Activated CD4-positive, alpha-beta T cell treated with anti-CD3 and anti-CD28 coated beads, Interleukin-10, Interleukin-2, amounts not matched to agents 100 ng/mL and 50 ng/mL, durations not matched to agents 16 hours and 8 hours (primary cell): ENCODE results near the gene CYLD.

ENCODE experiments used
- DNase-seq: peaks from one replicate; pipeline ENCODE4 v3.0.0-alpha.2; 2020

CYLD gene

DNA sequence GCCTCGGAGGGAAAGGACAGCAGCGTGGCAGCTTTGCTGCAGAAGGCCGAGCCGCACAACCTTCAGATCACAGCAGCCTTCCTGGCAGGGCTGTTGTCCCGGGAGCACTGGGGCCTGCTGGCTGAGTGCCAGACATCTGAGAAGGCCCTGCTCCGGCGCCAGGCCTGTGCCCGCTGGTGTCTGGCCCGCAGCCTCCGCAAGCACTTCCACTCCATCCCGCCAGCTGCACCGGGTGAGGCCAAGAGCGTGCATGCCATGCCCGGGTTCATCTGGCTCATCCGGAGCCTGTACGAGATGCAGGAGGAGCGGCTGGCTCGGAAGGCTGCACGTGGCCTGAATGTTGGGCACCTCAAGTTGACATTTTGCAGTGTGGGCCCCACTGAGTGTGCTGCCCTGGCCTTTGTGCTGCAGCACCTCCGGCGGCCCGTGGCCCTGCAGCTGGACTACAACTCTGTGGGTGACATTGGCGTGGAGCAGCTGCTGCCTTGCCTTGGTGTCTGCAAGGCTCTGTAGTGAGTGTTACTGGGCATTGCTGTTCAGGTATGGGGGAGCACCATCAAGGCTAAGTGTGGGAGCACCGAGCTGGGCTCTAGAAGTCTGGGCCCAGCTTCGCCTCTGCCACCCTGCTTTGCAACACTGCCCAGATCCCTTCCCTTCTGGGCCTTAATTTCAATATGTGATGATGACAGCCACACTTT is 29.9 kb upstream of the CYLD start:
- no peak for DNase-seq

DNA sequence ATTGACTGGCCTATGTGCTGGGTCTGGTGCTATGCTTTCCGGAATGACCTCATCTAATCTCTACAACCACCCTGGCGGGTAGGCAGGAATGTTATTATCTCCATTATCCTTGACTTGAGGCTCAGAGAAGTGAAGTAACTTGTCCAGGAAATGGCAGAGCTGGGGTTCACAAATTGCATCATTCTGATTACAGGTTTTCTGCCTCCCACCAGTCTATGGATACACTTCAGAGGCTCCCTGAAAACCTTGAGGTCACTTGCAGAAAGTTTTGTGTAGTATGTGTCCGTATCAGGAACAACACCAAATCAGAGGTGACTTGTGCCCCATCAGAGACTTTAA is 29.4 kb upstream of the CYLD start:
- DNase-seq, result no peak

DNA sequence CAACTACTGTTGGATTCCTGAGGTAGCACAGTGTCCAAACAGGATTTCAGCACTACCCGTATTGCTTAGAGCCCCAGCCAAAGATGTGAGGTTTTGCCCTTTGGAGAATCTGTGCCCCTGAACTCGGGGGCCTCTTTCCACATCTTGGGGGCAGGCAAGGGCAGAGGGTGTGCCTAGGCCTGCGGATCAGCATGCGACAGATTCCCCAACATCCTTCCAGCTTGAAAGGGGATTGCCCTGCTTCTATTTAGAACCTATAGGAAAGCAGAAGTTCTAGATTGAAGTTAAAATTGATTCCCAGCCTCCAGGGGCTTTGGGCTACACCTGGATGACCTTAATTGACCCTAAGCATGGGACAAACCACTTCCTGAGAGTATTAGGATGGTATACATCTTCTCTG is 28.9 kb upstream of the CYLD start:
- DNase-seq, result no peak

DNA sequence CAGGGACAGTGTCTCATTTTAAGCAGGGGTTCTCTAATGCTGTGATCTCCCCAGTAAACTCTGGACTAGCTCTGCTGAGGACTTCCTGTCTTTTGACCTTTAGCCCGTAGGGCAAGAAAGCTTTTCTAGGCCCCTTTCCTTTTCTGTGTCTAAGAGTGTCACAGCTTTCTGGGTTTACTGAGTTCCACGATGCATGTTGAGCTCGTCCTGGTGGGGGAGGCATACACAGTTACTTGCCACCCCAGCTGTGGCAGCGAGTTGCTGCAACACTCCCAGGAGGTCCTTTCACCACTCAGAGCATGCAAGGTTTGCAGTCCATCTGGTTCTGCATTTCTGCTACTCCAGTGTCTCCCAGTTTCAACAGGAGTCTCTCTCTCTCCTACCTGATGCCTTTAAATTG is 24.8 kb upstream of the CYLD start:
- DNase-seq, result no peak

DNA sequence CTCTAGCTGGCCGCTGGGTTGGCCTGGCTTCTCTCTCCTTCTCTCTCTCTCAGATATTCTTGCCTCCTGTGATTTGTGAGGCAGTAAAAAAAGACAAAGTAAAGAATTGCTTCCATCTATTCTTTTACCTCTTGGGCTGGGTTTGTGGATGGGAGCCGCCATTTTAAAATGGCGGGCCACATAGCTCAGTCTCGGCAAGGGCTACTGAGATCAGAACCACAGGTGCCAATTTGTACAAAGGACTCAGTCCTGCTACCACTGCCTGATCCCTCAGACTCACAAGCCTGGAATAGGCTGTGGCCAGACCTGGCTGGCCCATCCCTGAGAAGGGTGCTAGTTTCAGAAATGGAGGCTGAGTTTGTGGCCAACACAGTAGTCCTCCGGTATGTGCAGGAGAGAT is 24.4 kb upstream of the CYLD start:
- DNase-seq, result no peak

DNA sequence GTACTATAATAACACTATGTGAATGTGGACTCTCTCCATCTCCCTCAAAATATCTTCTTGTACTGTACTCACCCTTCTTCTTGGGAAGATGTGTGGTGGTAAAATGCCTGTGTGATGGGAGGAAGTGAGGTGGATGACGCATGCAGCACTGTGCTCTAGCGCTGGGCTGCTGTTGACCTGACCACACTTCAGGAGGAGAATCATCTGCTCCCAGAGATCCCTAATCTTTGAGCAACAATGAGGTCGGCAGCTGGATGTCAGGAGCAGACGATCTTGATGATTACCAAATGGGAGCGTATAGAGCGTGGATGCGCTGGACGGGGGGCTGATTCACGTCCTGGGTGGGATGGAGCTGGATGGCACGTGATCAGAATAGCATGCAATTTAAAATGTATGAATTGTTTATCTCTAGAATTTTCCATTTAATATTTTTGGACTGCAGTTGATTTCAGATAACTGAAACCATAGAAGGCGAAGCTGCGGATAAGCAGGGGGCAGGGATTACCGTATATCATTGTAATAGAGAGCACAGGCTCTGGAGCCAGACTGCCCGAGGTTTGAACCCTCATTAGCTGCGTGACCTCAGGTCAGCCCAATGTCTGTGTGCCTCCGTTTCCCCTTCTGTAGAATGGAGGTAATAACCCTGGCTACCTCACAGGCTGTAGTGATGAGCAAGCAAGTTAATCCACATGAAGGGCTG is 23.7 kb upstream of the CYLD start:
- DNase-seq, result no peak

DNA sequence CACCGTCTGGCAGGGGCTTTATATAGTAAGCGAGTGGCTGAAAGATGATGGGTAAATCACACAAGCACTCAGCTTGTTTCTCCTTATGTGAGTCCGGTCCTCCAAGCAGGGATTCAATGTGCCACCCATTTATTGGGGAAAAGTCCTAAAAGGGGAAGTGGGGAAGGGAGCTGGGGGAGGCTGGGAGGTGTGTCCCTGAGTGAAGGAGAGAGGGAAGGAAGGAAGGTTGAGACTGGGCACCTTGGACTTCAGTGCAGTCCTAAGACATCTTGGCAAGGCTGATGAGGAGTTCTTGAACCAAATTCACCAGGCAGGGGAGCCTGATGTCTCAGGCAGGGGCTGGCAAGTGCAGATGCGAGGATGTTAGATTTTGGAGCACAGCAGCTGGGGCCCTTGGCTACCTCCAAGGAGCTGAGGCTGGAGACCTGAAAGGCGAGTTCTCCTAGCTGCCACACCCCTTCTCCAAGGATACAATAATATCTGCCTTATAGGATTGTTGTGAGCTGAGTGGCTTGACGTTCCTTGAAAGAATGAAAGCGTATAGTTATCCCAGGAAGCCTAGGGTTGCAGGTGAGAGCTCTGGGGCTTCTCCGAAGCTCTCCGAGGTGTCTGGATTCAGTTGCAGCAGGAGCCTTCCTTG is 23.0 kb upstream of the CYLD start:
- DNase-seq, result no peak

DNA sequence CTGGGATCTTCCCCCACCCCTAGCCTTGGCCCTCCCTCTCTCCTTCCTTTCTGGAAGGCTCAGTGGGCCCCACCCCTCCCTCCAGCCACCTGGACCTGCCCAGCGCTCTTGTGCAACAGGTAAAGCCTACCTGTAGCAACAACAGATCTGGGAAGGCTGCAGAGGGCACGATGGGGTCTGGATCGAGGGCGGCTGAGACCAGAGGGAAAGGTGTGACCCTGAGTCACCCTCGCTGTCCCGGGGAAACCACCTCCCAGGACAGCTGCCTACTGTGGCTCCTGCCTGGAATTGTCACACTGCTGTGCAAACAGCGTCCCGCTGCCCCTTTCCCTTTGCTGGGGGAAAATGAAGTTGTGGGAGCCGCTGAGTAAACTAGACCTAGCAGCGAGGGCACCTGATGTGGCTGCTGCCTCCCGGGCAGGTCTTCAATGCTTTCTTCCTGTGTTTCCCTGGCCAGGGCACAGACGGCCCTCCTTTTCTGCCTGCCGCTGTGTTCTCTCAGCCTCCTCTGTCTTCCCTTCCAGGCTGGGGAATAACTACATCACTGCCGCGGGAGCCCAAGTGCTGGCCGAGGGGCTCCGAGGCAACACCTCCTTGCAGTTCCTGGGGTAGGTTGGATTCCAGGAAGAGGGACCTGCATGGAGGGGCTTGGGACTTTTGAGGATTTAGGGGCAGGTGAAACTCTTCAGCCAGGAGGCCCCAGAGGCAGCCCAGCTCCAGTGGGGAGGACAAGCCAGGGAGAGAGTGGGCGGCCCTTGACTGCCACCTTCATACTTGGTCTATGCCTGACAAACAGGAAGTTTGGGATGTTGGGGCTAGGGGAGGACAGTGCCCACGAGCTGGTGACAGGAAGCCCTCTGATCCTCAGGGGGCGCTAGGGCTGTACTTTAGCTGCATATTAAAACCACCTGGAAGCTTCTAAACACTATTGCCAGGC is 22.2 kb upstream of the CYLD start:
- no peak for DNase-seq

DNA sequence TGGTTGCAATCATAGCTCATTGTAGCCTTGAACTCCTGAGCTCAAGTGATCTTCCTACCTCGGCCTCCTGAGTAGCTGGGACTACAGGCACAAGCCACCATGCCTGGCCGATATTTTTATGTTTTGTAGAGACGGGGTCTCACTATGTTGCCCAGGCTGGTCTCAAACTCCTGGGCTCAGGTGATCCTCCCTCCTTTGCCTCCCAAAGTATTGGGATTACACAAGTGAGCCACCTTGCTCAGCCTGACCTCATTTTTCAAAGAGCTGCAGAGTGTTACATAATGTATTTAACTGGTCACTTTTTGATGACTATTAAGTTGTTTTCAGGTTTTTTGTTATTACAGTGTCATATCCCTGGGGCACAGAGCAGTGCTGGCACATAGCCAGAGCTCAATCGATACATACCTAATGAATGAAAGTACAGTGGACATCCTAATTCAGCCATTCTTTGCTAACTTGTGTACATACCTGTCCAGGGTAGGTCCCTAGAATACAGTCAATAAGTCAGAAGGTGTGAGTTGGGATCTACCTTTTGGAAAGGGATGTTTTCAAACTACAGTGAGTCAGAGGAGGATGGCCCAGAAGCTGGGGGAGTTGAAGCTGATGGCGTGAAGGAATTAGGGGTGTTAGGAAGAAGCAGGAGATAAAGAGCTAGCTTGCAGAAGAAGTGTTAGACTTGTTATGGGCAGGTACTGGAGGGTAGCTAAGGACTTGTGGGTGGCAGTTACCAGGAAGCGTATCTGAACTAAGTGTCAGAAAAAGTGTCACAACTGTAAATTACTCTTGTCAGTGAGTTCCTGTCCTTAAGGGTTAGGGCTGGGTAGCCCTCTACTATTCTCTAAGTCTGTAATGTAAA is 20.1 kb upstream of the CYLD start:
- DNase-seq, result no peak

DNA sequence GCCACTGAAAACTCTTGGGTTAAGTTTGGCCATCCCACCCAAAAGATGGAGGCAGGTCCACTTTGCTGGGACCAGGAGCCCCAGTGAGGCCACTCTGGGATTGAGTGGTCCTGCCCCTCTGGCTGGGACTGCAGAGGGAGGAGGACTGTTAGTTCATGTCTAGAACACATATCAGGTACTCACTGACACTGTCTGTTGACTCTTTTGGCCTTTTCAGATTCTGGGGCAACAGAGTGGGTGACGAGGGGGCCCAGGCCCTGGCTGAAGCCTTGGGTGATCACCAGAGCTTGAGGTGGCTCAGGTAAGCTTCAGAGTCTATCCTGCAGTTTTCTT is 19.5 kb upstream of the CYLD start:
- no peak for DNase-seq

DNA sequence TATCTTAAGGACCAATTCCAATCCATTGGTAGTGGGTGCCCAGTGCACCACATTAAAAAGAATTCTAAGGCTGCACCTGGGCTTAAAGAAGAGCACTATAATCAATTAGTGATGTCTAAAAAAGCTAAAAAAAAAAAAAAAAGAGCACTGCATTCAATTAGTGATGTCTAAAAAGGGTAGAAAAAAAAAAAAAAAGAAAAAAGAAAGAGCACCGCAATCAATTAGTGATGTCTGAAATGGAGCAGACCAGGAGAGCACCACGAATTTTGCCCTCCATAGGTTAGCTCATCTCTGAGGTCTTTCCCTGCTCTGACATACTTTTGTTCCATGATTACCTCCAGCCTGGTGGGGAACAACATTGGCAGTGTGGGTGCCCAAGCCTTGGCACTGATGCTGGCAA is 18.9 kb upstream of the CYLD start:
- no peak for DNase-seq

DNA sequence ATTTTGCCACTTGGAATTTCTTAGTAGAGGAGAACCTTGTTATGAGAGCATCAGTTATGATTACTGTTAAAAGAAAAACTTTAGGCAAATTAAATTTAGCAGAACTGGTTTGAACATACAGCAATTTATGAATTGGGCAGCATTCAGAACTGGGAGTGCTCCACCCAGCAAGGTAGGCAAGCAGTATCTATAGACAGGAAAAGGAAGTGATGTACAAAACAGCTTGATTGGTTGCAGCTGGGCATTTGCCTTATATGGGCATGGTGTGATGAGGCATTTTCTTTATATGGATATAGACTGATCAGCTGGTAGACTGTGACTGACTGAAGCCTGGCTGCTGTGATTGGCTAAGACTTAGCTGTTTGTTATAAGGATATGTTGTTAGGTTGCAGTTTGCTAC is 17.6 kb upstream of the CYLD start:
- DNase-seq, result no peak

DNA sequence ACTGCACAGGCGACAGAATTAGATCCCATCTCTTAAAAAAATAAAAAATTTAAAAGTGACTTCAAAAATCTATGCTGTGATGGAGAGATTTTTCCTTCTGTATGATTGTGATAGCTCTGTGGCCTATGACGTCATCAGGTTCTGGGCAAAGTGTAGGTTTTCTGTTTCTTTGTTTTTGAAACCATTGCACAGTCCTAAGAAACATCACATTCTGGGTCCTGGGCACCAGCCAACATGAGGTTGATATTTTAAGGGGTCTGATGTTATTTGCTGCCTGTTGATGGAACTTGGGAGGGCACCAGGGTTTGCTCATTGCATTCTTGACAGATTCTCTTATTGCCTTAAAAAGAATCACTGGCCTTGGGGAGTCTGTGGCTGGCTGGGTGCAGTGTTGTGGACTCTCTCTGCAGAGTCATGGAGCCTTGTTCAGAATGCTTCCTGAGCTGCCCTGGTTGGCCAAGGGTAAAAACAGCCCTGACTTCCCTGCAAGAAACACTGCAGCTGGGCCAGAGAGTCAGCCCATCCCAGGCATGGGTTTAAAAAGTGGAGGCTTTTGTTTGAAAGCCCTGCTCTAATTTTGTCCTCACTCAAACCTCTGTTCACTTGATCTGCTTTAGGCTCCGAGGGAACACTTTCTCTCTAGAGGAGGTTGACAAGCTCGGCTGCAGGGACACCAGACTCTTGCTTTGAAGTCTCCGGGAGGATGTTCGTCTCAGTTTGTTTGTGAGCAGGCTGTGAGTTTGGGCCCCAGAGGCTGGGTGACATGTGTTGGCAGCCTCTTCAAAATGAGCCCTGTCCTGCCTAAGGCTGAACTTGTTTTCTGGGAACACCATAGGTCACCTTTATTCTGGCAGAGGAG is 10.5 kb upstream of the CYLD start:
- no peak for DNase-seq

DNA sequence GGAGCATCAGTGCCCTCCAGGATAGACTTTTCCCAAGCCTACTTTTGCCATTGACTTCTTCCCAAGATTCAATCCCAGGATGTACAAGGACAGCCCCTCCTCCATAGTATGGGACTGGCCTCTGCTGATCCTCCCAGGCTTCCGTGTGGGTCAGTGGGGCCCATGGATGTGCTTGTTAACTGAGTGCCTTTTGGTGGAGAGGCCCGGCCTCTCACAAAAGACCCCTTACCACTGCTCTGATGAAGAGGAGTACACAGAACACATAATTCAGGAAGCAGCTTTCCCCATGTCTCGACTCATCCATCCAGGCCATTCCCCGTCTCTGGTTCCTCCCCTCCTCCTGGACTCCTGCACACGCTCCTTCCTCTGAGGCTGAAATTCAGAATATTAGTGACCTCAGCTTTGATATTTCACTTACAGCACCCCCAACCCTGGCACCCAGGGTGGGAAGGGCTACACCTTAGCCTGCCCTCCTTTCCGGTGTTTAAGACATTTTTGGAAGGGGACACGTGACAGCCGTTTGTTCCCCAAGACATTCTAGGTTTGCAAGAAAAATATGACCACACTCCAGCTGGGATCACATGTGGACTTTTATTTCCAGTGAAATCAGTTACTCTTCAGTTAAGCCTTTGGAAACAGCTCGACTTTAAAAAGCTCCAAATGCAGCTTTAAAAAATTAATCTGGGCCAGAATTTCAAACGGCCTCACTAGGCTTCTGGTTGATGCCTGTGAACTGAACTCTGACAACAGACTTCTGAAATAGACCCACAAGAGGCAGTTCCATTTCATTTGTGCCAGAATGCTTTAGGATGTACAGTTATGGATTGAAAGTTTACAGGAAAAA is 9.7 kb upstream of the CYLD start:
- no peak for DNase-seq

DNA sequence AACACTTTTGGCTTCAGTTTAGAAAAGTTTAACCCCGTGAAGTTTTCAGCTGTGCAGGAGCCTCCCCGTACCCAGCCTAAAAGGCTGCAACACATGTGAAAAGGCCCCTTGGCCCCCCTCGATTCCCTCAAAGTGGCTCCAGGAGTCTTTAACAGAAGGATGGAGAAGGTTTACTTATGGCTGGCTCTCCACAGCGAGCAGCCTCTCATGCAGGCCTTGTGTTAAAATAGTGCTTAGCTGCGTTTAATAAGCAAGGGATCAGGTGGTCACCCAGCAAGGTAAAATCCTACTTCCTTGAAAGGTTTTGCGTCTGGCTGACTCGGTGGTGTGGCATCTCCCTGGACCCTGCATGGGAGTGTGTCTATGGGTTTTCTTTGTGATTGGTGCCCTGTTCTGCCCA is 8.4 kb upstream of the CYLD start:
- no peak for DNase-seq

DNA sequence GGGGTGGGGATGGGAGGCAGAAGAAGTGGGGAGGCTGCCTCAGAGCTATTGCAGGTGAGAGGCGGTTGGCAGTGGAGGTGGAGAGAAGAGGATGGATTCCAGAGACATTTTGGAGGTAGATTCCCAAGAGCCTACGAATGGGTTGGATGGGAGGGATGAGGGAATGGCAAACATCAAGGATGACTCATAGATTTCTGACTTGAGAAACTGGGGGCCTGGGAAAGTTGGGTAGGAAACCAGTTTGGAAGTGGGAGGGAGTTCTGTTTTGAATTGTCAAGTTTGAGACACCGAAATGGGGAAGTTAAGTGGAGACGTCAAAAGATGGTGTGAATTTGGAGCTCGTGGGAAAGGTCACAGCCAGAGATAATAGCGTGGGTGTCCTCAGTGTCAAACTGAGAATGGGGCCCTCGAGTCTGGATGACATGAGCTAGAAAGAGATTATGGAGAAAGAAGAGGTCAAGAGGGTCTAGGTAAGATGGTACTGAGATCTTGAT is 6.2 kb upstream of the CYLD start:
- DNase-seq, result no peak

DNA sequence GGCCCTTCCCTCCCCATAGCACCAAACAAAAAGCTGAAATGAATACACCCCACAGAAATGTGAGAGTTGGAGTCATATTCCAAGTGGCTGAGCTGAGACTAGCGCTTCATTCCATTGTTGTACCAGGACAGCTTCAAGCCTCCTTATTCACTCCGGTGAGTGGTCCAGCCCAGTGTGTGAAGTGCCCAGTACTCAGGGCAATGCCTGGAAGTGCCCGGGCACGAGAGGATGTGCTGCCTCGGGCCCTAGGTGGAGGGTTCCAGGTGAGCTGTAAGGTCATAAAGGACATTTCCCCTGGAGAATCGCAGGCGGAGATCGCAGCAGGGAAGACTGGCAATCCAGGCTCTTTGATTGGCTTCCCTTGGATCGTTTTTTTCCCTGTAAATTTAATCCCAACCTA is 5.4 kb upstream of the CYLD start:
- no peak for DNase-seq

DNA sequence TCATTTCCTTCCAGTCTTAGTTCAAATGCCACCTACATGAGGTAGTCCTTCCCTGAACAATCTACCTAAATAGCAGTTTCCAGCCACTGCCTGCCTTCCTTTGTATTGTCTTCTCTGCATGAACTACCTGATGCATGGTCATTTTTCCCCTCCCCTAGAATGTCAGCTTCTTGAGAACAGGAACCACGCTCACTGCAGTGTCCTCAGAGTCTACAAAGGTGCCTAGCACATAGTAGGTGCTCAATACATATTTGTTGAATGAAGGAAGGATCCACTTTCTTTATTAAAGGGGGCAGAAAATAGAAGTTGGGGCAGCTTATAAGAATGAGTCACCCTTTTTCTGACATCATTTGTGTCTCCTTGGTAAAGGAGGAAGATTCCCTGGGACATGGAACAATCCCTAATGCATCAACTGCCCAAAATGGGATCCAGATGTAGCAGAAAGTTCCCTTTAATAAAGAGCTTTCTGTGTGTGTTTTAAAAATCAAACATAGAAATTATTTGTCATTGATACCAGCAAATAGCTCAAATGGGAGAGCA is 4.4 kb upstream of the CYLD start:
- no peak for DNase-seq

DNA sequence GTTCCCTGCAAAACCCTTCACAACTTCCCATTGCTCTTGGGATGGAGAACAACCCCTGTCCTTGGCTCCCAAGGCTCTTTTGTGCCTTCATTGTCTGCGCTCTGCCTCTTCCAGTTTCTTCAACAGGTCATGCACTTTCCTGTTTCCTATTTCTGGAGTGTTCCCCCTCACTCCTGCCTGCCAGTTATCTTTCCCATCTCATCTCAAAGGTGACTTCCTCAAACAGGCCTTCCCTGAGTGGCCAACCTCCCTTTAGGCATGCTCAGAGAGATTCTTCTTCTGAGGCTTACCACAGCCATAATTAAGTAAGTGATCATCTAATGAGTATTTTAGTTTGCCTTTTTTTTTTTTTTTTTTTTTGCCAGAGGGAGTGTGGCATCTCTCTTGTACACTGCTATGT is 2.9 kb upstream of the CYLD start:
- no peak for DNase-seq

DNA sequence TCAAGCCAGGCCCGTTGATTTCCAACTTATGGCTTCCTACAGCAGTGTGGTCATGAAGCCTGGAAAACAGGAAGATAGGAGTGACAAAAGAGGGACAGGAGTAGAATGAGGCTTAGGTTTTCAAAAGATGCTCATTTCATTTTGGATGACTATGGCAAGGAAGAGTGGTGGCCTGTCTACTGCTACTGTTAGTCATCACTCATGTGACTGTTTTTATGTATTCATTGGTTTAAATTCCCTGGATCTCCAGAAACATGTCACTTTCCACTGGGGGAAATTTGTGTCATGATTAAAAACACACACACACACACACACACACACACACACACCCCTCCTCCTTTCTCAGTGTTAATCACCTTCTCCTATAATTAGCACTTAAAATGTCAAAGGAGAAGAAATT is 1.1 kb upstream of the CYLD start:
- DNase-seq, result no peak
